Neural crest cell (in vitro differentiated cells): ENCODE measurements around the gene MYO6. TPM values are rescaled to one million over a fixed set of nuclear protein-coding genes. Genes with fewer than 3 reads are reported as not detected.

Source experiments
- DNase-seq: peaks from one replicate; pipeline ENCODE4 v3.0.0; 2021; ENCODE audit warnings: low read depth, mixed read lengths, low spot score
- H3K27ac Mint-ChIP-seq: one replicate; pipeline ENCODE4 v1.8.0; 2021; ENCODE audit warnings: mild to moderate bottlenecking, mixed read lengths; ENCODE audit not compliant: unreplicated experiment
- H3K27me3 Mint-ChIP-seq: 2 replicates; pipeline ENCODE4 v1.8.0; 2021; ENCODE audit warnings: low read depth, mild to moderate bottlenecking, mixed read lengths
- H3K36me3 Mint-ChIP-seq: 2 replicates; pipeline ENCODE4 v1.8.0; 2021; ENCODE audit warnings: low read depth, mild to moderate bottlenecking, mixed read lengths
- H3K4me1 Mint-ChIP-seq: 2 replicates; pipeline ENCODE4 v1.8.0; 2021; ENCODE audit warnings: mixed read lengths
- H3K4me3 Mint-ChIP-seq: one replicate; pipeline ENCODE4 v1.8.0; 2021; ENCODE audit warnings: mild to moderate bottlenecking, mixed read lengths
- H3K9me3 Mint-ChIP-seq: 2 replicates; pipeline ENCODE4 v1.8.0; 2021; ENCODE audit warnings: mixed read lengths
- CTCF ChIP-seq: fragments of 200-600 bp; sonication (generic); conservative IDR thresholded peaks from 2 replicates; pipeline ENCODE4 v1.5.0; 2021; ENCODE audit warnings: antibody characterized with exemption, mild to moderate bottlenecking
- total RNA-seq: library from RNA; stranded (reverse); gene quantifications from 2 replicates; pipeline ENCODE4 v1.2.1, GENCODE V29; 2021

Gene MYO6
- total RNA-seq, 1 donor from 2014 or later, result 24.5 TPM

GRCh38 chr6:75947935-75948334, 198.9 kb downstream of the MYO6 start:
- DNase-seq, result no peak
- Mint-ChIP-seq H3K9me3 (no peaks in the 10 kb centered on the region), H3K27ac (no peak overlapping the region), H3K4me1 (no peaks in the 10 kb centered on the region), H3K4me3 (no peak overlapping the region), H3K36me3 (no peaks in the 10 kb centered on the region), H3K27me3 (no peaks in the 10 kb centered on the region)
- TF ChIP-seq CTCF, result no peak

- no peak overlapping the region for H3K27ac Mint-ChIP-seq
- peaks cover under 1% of the 10 kb centered on the region for H3K36me3 Mint-ChIP-seq
- H3K4me3 Mint-ChIP-seq, result no peak overlapping the region
- DNase-seq, result no peak
- no peak for TF ChIP-seq CTCF
- H3K4me1 Mint-ChIP-seq, result no peaks in the 10 kb centered on the region
- no peaks in the 10 kb centered on the region for H3K27me3 Mint-ChIP-seq
- peaks cover under 1% of the 10 kb centered on the region for H3K9me3 Mint-ChIP-seq
Observed at GRCh38 chr6:75952128-75952527, 203.1 kb downstream of the MYO6 start.

- TF ChIP-seq CTCF, result no peak
- Mint-ChIP-seq H3K36me3 (no peaks in the 10 kb centered on the region), H3K9me3 (no peaks in the 10 kb centered on the region), H3K4me1 (no peaks in the 10 kb centered on the region), H3K4me3 (no peak overlapping the region), H3K27me3 (no peaks in the 10 kb centered on the region), H3K27ac (no peak overlapping the region)
- DNase-seq, result no peak
Observed at GRCh38 chr6:75963569-75963968, 214.5 kb downstream of the MYO6 start.

- TF ChIP-seq CTCF, result no peak
- Mint-ChIP-seq H3K4me1 (no peaks in the 10 kb centered on the region), H3K9me3 (no peaks in the 10 kb centered on the region), H3K27ac (no peak overlapping the region), H3K27me3 (no peaks in the 10 kb centered on the region), H3K36me3 (no peaks in the 10 kb centered on the region), H3K4me3 (no peak overlapping the region)
- DNase-seq, result no peak
Observed at GRCh38 chr6:75968143-75968542, 219.1 kb downstream of the MYO6 start.

Other genes with a start within 250 kb of the MYO6 start
- 95.2 and 96.5 TPM in 2 replicates for gene SENP6, start 147.4 kb upstream of the MYO6 start, total RNA-seq